KOPT-K1 (cell line): Measurements from ENCODE around the gene RBPJ.

Experiments
- H3K27ac ChIP-seq: fragments of 200-600 bp; sonication (generic); 2 replicates; pipeline ENCODE4 v1.5.1; 2016; ENCODE audit warnings: antibody characterized with exemption, mild to moderate bottlenecking, low read depth, low read length; ENCODE audit not compliant: poor library complexity, severe bottlenecking
- H3K36me3 ChIP-seq: fragments of 200-600 bp; sonication (generic); 2 replicates; pipeline ENCODE4 v1.5.1; 2017; ENCODE audit warnings: antibody characterized with exemption, mild to moderate bottlenecking, low read length, moderate library complexity; ENCODE audit not compliant: insufficient read depth
- H3K9me3 ChIP-seq: fragments of 200-600 bp; sonication (generic); 2 replicates; pipeline ENCODE4 v1.5.1; 2017; ENCODE audit warnings: antibody characterized with exemption, low read length, mild to moderate bottlenecking; ENCODE audit not compliant: insufficient read depth, poor library complexity, severe bottlenecking

The RBPJ gene

DNA sequence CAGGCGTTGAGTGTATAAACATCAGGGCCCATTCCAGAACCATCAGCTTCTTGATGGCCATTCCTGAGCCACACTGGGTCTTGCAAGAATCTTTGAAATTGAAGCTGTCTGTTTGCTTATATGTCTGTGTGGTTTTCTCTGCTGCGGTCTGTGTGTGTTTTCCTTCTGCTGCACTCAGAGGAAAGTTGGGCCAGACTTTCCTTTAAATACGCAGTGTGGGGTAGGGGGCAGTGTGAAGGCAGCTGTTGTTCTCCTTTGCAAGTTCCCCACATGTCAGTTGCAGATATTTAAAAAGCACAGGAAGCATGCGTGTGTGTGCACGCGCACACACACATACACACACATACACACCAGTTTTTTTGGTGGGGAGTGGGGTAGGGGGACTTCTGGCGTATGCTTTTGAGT lies 137.3 kb downstream of the RBPJ start:
- H3K36me3 ChIP-seq, result no peaks in the 10 kb centered on the region
- no peak overlapping the region for H3K27ac ChIP-seq
- H3K9me3 ChIP-seq, result no peaks in the 10 kb centered on the region

DNA sequence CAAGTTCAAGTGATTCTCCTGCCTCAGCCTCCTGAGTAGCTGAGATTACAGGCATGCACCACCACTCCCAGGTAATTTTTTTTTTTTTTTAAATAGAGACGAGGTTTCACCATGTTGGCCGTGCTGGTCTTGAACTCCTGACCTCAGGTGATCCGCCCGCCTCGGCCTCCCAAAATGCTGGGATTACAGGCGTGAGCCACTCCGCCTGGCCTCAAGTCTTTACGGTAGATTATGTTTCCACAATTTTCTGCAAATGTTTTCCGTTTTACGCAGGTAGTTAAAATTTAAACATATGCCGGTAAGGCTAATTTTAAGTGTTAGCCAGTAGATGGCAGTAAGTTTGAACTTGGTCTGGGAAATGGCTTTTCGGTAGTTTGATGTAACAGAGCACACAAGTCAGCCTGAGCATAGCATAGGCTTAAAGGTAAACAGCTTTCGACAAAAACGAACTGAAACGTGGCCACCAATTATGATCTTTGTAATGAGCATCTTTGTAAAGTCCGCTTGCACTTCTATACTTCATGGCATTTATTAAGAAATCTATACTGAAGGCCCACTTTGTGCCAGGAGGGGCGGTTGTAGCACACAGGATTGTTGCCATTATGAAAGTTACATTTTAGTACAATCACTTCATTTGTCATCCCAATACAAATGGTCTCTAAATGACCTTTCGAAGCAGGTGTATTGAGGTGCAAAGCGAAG lies 138.4 kb downstream of the RBPJ start:
- H3K9me3 ChIP-seq, result peaks cover 5% of the 10 kb centered on the region
- H3K27ac ChIP-seq, result no peak overlapping the region

GRCh38 chr4:26459756-26460530 lies 139.1 kb downstream of the RBPJ start:
- Histone ChIP-seq H3K27ac (no peak overlapping the region), H3K9me3 (peaks cover 5% of the 10 kb centered on the region), H3K36me3 (no peaks in the 10 kb centered on the region)

More for the DNA sequence above, 138.4 kb downstream of the RBPJ start:
- H3K36me3 ChIP-seq, result no peaks in the 10 kb centered on the region

- Histone ChIP-seq H3K36me3 (no peaks in the 10 kb centered on the region), H3K9me3 (peaks cover 5% of the 10 kb centered on the region), H3K27ac (no peak overlapping the region)
Measured at GRCh38 chr4:26462874-26463273, 142.1 kb downstream of the RBPJ start.

DNA sequence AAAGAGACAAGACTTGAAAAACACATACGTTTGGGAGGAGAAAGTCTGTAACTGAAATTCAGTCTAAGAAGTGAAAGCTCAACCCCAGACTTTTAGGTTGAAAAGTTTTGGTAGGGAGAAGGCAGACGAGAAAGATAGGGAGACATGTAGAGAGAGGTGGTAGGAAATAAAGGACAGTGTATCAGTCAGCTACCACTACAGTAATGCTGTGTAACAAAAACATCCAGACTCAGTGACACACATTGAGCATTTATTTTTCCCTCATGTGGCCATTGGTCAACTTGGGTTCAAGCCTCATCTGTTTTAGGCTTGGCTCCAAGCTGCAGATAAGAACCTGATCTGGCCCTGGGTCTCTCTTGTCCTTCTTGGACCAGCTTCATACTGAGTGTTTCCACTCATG lies 142.6 kb downstream of the RBPJ start:
- Histone ChIP-seq H3K9me3 (peaks cover 5% of the 10 kb centered on the region), H3K36me3 (no peaks in the 10 kb centered on the region), H3K27ac (no peak overlapping the region)

- H3K36me3 ChIP-seq, result no peaks in the 10 kb centered on the region
- peaks cover 5% of the 10 kb centered on the region for H3K9me3 ChIP-seq
- H3K27ac ChIP-seq, result no peak overlapping the region
Measured at GRCh38 chr4:26464420-26465095, 143.7 kb downstream of the RBPJ start.

DNA sequence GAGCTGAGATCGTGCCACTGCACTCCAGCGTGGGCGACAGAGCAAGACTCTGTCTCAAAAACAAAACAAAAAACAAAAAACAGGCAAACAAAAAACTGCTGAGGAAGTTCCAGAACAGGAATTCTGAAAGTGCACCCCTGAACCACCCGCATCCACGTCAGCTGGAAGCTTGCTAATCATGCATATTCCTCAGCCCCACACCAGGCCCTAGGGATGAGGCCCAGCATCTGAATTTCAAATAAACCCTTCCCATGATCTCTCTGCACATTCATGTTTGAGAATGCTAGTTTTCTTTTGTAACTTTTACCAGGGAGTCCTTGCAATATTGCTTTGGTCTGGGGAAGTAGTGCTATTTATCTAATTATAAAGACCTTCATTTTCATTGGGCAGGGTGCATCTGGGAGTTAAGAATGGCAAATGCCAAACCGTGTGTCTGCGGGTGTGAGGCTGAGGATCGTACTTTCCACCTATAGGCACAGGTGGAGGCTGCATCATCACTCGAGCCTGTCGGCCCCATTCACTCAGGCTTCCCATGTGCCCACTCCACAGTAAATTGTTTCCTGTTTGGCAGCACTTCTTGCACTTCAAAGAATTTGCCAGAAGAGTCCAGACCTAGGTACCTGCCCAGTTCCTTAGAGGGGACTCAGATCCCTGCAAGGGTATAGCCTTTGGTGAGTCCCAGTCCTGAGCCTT lies 145.9 kb downstream of the RBPJ start:
- Histone ChIP-seq H3K9me3 (peaks cover 5% of the 10 kb centered on the region), H3K27ac (no peak overlapping the region)

DNA sequence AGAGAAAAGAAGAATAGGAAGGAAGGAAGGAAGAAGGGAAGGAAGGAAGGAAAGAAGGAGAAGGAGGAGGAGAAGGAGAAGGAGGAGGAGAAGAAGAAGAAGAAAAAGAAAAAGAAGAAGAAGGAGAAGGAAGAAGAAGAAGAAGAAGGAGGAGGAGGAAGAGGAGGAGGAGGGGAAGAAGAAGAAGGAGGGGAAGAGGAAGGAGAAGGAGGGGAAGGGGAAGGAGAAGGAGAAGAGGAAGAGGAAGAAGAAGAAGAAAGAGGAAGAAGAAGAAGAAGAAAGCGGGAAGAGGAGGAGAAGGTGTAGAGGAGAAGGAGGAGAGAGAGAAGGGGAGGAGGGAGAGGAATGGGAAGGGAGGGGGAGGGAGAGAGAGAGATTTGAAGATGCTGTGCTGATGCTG lies 146.9 kb downstream of the RBPJ start:
- no peak overlapping the region for H3K27ac ChIP-seq
- H3K9me3 ChIP-seq, result peaks cover 5% of the 10 kb centered on the region
- no peaks in the 10 kb centered on the region for H3K36me3 ChIP-seq

More for the DNA sequence above, 145.9 kb downstream of the RBPJ start:
- no peaks in the 10 kb centered on the region for H3K36me3 ChIP-seq

GRCh38 chr4:26468283-26468949 lies 147.6 kb downstream of the RBPJ start:
- no peak overlapping the region for H3K27ac ChIP-seq
- H3K9me3 ChIP-seq, result peaks cover 4% of the 10 kb centered on the region
- H3K36me3 ChIP-seq, result no peaks in the 10 kb centered on the region

- H3K27ac ChIP-seq, result no peak overlapping the region
- no peaks in the 10 kb centered on the region for H3K9me3 ChIP-seq
- H3K36me3 ChIP-seq, result no peaks in the 10 kb centered on the region
Measured at GRCh38 chr4:26468977-26469376, 148.2 kb downstream of the RBPJ start.

GRCh38 chr4:26471890-26472289 lies 151.1 kb downstream of the RBPJ start:
- Histone ChIP-seq H3K9me3 (no peaks in the 10 kb centered on the region), H3K36me3 (no peaks in the 10 kb centered on the region), H3K27ac (no peak overlapping the region)

DNA sequence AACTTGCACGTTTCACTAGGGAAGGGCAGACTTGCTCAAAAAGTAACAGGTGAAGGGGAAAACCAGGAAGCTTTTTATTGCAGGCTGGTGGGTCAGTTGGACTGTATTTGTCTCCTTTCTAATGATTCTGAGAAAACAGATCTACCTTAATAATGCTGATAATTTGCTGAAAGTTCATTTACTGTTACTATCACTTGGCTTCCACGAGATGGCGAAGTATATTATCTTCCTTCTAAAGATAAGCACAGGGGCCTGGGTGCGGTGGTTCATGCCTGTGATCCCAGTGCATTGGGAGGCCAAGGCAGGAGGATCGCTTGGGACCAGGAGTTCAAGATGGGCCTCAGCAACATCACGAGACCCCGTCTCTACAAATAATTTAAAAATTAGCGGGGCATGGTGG lies 153.1 kb downstream of the RBPJ start:
- Histone ChIP-seq H3K36me3 (no peaks in the 10 kb centered on the region), H3K27ac (no peak overlapping the region), H3K9me3 (no peaks in the 10 kb centered on the region)

DNA sequence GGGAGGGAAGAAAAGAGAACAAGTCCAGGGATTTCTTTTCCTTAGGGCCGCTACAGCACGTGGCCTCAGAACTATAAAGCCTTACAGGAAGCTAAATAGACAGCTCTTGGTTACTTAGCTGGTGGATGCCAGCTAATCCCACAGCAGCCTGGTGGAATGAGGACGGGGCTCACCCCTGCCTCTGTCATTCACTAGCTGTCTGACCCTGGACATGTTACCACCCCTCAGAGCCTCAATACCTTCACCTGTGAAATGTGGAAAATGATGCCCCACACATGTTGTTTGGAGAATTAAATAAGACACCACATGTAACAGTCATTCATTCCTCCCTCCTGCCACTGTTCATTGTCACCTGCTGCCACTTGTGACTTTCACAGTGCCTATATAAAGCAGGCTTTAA lies 153.7 kb downstream of the RBPJ start:
- no peaks in the 10 kb centered on the region for H3K36me3 ChIP-seq
- no peak overlapping the region for H3K27ac ChIP-seq
- H3K9me3 ChIP-seq, result no peaks in the 10 kb centered on the region

DNA sequence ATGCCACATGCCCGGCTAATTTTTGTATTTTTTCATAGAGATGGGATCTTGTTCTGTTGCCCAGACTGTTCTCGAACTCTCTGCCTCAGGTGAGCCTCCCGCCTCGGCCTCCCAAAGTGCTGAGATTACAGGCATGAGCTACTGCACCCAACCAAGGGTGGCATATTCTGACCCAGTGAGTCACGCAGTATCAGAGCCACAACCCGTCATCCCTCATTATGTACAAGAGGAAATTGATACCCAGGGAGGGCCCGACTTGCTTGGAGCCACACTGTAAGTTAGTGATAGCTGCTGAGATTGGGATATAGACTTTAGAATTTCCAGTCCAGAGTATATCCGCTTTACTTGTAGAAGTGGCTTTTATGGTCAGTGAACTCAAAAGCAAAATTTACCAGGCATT lies 154.9 kb downstream of the RBPJ start:
- Histone ChIP-seq H3K27ac (no peak overlapping the region), H3K36me3 (no peaks in the 10 kb centered on the region), H3K9me3 (no peaks in the 10 kb centered on the region)
